IPS-18c (cell line): ENCODE results near the gene GPRIN2.
"Not testable (repeated sequence)": the region's sequence is repeated elsewhere in the genome, so short reads cannot be mapped to it uniquely, and the experiment has no call there.

ENCODE experiments used
- H3K4me3 ChIP-seq: 2 replicates; pipeline ENCODE4 v1.7.0; 2013; ENCODE audit warnings: low read depth, mild to moderate bottlenecking, low read length, moderate library complexity; ENCODE audit not compliant: insufficient read depth
- H3K9me3 ChIP-seq: one replicate; pipeline ENCODE4 v1.6.1; 2013; ENCODE audit warnings: mild to moderate bottlenecking, low read length, moderate library complexity; ENCODE audit not compliant: control insufficient read depth, insufficient read depth

Gene GPRIN2

DNA sequence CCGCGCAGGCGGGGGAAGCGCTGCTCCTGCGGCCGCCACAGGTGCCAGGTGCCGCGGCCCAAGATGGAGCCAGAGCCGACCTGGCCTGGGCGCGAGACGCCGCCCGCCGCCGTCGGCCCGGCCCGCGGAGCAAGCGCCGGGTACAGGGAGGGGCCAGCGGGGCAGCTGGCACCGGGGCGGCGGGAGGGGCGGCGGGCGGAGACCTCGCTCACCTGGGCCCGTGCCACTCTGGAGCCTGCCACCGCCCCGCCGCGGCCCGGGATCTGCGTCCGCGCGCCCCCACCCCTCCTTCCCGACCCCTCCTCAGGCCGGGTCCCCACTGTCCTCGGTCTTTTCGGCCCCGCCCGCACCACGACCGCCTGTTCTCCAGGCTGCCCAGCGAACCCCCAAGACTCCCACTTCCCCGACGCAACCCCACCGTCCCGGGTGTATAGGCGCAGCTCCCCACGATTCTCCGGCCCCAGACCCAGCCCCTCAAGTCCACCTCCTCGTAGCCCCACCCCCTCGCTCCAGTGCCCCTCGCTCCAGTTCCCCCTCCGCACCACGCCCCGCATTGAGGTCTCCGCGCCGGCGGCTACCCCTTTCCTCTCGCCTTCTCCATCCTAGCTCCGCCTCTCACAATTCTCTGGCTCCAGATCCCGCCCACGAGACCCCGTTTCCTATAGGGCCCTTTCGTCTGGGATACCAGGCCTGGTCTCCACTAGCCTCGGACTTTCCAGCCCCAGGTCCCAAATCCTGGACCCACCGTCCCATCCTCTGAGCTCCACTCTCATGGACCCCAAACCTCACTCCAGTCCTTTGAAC lies at the start of gene GPRIN2:
TSS of gene GPRIN2 (minus strand) at position 144 of the 804 bp plus-strand sequence. CDS start 5,922 bp downstream, outside the sequence.
- Histone ChIP-seq H3K4me3 (peak within 1 kb of the TSS; percentile 97), H3K9me3 (no peaks in the 10 kb centered on the region)

DNA sequence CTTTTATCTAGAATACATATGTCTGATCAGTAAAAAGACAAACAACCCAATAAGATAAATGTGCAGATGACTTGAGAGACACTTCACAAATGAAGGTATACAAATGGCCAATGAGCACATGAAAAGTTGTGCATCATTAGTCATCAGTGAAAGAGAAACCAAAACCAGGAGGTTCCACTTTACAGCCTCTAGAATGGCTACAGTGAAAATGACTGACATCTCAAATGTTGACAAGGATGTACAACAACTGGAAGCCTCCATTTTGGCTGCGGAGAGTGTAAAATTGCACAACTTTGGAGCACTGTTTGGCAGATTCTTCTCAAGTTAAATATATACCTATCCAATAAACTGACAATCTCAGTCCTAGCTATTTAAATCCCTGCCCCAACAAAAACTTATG lies 44.1 kb upstream of the GPRIN2 start:
- H3K9me3 ChIP-seq, H3K4me3 ChIP-seq: not testable (repeated sequence)

- peak overlapping the region; percentile 38; the same call in 1 of the 2 replicates for H3K4me3 ChIP-seq
- not testable (repeated sequence) for H3K9me3 ChIP-seq
Observed at GRCh38 chr10:46597616-46598246, 41.3 kb upstream of the GPRIN2 start.

- not testable (repeated sequence) for H3K4me3 ChIP-seq, H3K9me3 ChIP-seq
Observed at GRCh38 chr10:46596570-46596969, 40.1 kb upstream of the GPRIN2 start.

- H3K9me3 ChIP-seq, H3K4me3 ChIP-seq: not testable (repeated sequence)
Observed at GRCh38 chr10:46594453-46595063, 38.1 kb upstream of the GPRIN2 start.

DNA sequence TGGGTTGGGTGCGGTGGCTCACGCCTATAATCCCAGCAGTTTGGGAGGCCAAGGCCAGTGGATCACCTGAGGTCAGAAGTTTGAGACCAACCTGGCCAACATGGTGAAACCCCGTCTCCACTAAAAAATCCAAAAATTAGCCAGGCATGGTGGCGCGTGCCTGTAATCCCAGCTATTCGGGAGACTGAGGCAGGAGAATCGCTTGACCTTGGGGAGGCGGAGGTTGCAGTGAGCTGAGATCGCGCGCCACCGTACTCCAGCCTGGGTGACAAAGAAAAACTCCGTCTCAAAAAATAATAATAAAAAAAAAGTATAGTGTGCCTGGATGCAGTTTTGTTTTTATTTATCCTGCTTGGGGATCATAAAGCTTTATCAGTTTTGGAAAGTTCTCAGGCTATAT lies 36.8 kb upstream of the GPRIN2 start:
- not testable (repeated sequence) for H3K9me3 ChIP-seq, H3K4me3 ChIP-seq

- H3K4me3 ChIP-seq, H3K9me3 ChIP-seq: not testable (repeated sequence)
Observed at GRCh38 chr10:46591053-46591452, 34.6 kb upstream of the GPRIN2 start.

DNA sequence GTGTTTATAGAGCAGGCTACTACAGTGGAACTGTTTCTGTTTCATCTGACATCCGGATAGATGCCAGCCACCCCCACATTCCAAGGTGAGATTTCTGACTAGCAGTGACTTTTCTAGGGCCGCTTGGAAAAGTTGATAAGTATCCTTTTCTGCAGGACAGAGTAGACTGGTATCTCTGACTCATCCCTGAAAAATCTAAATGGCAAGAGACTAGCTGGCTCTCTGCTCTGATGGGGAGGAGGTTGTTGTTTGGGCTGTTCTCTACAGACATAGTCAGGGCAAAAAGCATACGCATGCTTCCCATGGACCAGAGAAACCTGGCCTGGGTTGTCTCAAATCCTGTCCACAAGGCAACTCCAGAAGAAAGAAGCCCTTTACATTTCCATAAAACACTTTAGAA lies 33.1 kb upstream of the GPRIN2 start:
- not testable (repeated sequence) for H3K4me3 ChIP-seq, H3K9me3 ChIP-seq

DNA sequence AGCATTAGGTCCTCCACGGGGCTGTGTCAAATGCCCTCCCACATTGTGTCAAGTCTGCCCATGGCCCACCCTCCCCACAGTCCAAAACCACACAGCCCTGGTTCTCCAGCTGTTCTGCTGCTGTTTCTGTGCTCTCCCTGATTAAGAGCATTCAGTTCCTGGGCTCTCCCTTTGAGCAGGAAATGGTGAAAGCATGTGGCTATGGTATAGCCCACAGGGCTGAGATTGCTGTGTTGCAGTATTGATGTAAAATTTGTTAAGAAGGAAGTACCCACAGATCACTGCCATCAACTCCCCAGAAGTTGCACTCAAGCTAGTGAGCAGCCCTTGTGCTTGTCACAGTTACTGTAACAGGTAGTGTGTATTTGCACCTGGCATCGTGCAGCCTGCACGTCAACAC lies 31.8 kb upstream of the GPRIN2 start:
- not testable (repeated sequence) for H3K4me3 ChIP-seq, H3K9me3 ChIP-seq

- H3K9me3 ChIP-seq, H3K4me3 ChIP-seq: not testable (repeated sequence)
Observed at GRCh38 chr10:46587546-46587945, 31.1 kb upstream of the GPRIN2 start.

- H3K9me3 ChIP-seq, H3K4me3 ChIP-seq: not testable (repeated sequence)
Observed at GRCh38 chr10:46585246-46585645, 28.8 kb upstream of the GPRIN2 start.

DNA sequence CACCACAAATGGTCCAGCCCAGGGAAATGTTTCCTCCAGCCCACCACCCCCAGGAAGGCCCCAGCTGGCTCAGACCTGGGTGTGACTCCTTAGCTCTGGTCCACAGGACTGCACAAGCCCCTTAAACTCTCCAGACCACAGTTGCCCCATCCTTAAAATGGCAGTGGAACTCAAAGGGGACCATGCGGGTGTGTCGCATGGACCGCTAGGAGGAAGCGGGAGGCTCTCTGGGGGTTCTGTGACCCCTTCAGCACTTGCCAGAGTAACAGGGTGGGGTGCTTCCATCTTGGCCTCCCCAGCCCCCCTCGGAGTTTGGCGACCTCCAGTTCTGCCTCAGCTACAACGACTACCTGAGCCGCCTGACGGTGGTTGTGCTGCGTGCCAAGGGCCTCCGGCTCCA lies 27.7 kb upstream of the GPRIN2 start:
- H3K9me3 ChIP-seq, H3K4me3 ChIP-seq: not testable (repeated sequence)

- not testable (repeated sequence) for H3K9me3 ChIP-seq, H3K4me3 ChIP-seq
Observed at GRCh38 chr10:46582568-46582967, 26.1 kb upstream of the GPRIN2 start.

DNA sequence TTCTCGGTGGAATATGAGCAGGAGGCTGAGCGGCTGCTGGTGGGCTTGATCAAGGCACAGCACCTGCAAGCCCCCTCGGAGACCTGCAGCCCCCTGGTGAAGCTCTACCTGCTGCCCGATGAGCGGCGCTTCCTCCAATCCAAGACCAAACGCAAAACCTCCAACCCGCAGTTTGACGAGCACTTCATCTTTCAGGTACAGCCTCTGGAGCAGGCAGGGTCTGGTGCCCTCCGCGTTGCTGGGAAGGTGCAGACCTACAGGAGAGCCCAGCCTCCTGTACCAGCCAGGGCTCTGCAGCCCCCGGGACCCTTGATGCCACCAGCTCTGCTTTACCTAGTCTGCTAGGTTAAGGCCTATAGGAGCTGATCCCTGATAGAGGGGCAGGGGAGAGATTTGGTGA lies 25.5 kb upstream of the GPRIN2 start:
- H3K9me3 ChIP-seq = not testable (repeated sequence)

DNA sequence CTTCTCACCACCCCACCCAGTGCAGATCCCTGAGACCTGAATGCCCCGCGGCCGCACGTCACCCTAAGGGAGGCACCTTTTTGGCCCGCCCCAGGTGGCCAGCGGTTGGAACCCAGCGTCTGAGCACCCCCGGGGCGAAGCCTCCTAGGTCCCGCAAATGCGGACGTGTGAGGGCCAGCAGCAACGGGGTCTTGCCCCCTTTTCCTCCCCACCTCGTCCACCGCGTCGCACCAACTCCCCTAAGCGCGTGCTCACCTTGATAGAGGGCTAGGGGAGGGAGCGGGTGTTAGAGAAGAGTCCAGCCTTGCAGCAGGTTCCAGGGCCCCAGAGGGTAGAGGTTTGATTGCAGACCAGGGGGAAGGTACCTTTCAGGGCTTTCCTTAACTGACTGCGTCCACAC lies 22.9 kb upstream of the GPRIN2 start:
- not testable (repeated sequence) for H3K9me3 ChIP-seq, H3K4me3 ChIP-seq

More for the DNA sequence above, 25.5 kb upstream of the GPRIN2 start:
- H3K4me3 ChIP-seq = not testable (repeated sequence)

DNA sequence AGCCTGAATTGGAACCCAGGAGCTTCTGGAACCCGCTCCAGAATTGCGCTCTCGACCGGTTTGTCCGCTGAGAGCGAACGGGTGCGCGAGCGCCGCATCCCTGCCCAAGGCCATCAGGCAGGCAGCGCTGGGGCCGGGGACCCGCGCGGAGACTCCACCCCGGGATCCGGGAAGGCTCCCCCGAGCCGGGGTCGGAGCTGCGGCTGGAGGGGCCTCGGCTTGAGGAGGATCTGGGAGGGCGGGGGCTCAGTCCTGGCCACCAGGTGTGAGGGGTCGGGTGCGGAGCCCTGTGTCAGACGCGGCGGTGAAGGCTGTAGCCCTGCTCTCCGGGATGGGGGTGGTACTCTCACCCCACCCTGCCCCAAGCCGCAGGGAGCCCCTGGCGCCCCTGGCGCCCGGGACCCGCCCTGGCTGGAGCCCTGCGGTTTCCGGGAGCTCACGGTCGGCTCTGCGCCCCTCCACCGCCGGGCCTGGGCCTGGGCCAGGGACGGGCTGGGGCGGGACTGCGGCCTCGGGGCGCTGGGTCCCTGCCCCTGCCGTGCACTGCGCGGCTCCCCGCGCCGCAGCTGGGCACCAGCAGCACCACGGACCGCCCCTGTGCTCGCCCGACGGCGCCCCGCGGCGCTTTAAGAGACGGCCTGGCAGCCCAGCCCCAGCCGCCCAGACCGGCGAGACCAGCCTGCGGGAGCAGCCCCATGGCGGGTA lies 22.2 kb upstream of the GPRIN2 start, which contains the start of gene SYT15:
TSS of gene SYT15 (plus strand) at position 655 of the 705 bp plus-strand sequence. CDS start at position 696, 41 bp downstream.
- not testable (repeated sequence) for H3K9me3 ChIP-seq, H3K4me3 ChIP-seq

DNA sequence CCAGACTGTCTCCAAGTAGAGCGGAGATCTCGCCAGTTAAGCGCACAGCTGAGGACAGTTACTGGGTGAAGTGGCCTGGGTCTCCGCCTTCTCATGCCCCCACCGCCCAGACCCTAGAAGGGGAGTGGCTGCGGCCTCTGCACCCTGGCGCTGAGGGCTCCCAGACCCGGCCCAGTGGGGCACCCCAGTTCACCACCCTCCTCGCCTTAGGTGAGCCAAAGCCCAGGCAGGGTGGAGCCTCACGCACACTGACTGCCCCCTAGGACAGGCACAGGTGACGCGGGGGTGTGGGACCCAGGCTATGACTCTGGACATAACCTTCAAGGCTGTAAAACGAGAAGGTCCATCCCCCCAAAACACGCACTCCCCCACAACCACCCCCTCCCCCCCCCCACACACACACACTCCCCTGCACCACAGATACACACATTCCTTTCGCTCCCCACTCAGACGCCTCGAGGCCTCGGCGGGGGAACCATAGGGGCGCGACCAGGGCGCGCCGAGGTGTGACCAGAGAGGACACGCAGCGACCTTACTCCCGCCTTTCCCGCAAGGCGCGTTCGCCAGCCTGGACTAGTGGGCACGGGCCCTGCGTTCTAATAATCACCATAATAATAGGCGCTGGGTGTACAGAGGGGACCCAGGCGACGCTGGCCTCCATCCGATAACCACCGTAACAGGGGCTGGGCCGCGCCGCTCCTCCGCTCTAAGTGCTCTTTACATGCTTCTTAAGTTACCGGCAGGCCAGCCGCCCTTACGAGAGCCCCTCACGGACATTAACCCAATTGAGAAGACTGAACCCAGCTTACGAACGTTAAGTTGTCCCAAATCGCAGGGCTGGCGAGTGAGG lies 21.4 kb upstream of the GPRIN2 start:
- H3K9me3 ChIP-seq, H3K4me3 ChIP-seq: not testable (repeated sequence)
